Measurements from ENCODE around the gene PDZD4.

- TF ChIP-seq CTCF (IDR thresholded peaks at IDR 0.05 in 8 of 11, conservative IDR thresholded peaks at IDR 0.05 in 3 of 11) (no peak), POLR2A (IDR thresholded peaks at IDR 0.05) (no peak), POLR2AphosphoS5 (IDR thresholded peaks at IDR 0.05) (no peak)
Observed at GRCh38 chrX:153764786-153765137, 65.6 kb downstream of the PDZD4 start.

All from spleen (tissue), 7 donors.